GM19452 (cell line): ENCODE results near the gene GLOD4.
"Not testable (repeated sequence)": the region's sequence is repeated elsewhere in the genome, so short reads cannot be mapped to it uniquely, and the experiment has no call there.

Experiments
- ATAC-seq: cut with Tn5 transposase; IDR thresholded peaks from one replicate; pipeline ENCODE4 v1.9.1; 2021; ENCODE audit not compliant: unreplicated experiment

The GLOD4 gene

GRCh38 chr17:802901-803881, 21.1 kb upstream of the GLOD4 start:
- ATAC-seq, result no peak

DNA sequence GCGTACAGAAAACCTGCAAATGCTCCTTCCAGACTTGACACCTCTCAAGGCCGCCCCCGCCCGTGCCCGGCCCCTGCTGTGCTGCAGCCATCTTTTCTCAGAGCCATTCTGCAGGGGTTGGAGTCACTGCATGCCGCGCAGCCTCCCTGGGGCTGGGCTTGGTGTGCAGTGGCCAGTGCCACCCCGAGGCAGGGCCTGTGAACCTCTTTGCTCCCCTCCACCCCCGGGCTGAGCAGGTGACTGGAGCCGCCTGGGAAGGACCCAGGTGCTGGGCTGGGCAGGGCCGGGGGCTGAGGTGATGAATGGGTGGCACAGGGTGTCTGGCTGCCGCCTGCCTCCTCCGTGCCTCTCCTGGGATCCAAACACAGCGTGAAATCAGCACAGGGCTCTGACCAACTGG, 20.4 kb upstream of the GLOD4 start:
- no peak for ATAC-seq

DNA sequence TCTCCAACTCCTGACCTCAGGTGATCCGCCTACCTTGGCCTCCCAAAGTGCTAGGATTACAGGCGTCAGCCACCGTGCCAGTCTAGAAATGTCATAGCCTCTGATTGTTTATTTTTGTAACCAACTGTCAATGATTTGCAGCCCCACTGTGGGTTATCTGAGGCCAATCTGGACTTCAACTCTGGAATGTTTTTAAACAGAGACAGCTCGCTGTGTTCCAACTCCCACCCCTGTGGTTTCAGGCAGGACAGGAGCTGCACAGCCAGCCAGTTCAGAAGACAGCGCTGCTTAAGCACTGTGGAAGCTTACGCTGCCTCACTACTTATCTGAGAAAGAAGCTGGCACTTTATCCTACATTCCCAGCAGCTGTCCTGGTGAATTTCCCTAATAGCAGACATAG, 19.6 kb upstream of the GLOD4 start:
- ATAC-seq, result no peak

- no peak for ATAC-seq
Measured at GRCh38 chr17:800446-801242, 18.6 kb upstream of the GLOD4 start.

- ATAC-seq, result no peak
Measured at GRCh38 chr17:799261-799660, 17.2 kb upstream of the GLOD4 start.

DNA sequence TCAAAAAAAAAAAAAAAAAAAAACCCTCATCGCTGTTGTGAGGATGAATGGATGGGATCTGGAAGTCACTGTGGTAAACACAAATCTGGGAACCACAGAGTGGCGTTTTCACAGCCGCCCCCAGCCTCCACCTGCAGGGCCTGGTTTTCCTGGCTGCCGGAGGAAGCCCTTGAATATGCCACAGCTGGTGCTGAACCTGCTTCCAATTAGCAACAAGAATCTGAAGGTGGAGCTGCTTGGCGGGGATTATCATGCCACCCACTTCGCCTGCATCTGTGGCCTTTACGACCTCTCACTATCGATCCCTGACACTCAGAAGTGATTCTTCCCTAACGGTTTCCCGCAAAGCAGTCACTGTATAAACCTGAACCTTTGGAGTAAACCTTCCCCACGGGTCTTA, 16.2 kb upstream of the GLOD4 start:
- no peak for ATAC-seq

DNA sequence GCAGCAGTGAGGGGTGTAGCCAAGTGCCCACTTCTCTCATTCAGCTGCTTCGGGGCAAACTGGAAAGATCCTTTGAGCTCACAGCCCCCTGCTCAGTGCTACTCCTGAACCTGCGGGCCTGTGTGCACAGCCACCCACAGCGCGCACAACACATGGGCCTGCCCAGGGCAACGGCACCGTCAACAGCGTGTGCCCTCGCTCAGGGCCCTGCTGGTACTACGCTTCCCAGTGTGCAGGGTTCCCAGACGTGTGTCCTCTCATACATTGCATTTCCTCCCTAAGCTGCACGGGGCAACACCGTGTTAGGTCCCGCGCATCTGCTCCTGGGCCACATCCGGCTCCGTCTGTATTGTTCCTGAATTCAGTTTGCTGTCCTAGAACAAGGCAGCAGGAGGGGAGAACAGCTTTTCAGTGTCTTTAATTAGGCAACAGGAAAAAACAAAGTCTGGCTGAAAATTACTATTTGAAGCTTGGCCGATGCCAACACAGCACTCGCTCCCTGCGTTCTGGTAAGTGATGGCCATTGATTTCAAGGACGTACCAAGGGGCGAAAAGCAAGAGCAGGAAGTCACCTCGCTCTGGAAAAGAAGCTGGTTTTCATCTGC, 15.3 kb upstream of the GLOD4 start:
- ATAC-seq, result no peak

DNA sequence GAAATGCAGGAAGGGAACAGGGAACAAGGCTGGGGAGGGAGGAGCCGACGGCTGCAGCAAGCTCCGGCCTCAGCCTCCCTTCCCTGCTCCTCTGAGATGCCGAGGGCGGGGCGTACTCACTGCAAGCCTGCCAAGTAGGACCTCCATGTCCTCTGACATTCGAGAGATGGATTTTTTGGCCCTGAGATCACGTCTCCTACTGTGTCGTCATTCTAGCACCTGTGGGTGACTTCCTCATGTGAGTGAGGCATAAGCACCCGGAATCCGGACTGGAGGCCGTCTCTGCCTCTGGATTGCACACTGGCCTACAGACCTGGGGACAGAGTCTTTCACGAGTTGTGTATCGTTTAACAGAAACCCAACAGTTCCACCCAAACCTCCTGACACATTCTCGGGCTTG, 14.5 kb upstream of the GLOD4 start:
- no peak for ATAC-seq

- ATAC-seq, result no peak
Measured at GRCh38 chr17:795721-796120, 13.6 kb upstream of the GLOD4 start.

DNA sequence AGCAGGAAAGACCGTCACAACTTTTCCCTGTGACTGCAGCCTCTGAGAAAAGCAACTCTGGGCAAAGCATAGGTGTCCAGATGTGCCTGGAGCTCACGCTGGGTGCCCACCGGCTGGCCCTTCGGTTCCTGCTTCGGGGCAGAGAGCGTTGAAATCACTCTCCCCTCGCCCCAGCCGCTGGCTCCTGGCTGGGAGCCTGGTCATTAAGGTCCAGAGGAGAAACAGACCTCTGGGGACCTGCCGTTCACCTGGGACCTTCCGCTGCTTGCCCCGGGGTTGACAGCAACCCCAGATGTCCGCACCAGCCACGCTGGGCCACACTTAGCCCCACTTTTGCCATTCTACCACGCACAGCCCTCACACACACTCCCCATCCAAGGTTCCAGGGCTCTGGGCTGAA, 13.2 kb upstream of the GLOD4 start:
- no peak for ATAC-seq

DNA sequence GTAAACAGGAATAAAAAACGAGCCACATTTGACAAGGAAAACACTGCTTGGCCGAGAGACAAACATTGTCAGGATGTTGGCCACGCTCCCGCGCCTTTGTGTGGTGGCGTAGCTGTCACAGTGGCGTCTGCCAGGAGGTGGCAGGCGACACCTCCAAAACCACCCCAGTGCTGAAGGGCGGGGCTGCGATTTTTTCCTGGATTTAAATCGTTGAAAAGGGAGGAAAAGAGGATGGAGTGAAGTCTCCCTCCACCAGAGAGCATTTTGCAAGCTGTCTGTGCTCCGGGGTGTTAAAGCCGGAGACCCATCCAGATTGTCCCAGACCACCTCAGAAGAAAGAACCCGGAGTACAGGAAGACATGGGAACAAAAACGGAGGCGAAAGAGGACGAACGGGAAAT, 12.8 kb upstream of the GLOD4 start:
- ATAC-seq, result no peak

DNA sequence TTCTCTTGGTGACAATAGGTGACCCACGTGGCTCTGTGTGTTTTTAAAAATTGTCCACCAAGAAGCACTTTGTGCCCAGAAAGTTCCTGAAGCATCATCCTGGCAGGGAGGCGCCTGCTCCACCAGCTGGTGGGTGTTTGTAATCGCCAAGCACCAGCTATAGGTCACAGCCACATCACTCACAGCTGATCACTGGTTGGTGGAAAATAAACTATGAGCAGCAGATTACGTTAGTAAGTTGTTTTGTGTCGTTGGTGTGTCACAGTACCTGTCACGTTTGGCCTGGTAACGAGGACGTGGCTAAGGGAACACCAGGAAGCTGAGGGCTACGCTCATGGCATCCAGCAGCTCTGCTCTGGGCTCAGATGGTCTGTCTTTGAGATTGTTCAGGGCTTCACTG, 10.2 kb upstream of the GLOD4 start:
- ATAC-seq, result no peak

DNA sequence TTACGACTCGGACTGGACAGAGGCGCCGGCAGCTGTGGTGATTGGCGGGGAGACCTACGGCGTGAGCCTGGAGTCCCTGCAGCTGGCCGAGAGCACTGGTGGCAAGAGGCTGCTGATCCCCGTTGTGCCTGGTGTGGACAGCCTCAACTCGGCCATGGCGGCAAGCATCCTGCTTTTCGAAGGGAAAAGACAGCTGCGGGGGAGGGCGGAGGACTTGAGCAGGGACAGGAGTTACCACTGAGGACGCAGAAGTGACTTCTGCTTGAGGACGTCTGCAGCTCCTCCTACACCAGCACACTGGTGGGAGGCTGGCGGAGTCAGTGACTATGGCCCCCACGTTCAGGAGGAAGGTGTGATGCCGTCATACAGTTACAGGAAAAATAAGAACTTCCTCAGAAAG, 9.7 kb upstream of the GLOD4 start:
- ATAC-seq, result no peak

- ATAC-seq, result not testable (repeated sequence)
Measured at GRCh38 chr17:790874-791247, 8.8 kb upstream of the GLOD4 start.

DNA sequence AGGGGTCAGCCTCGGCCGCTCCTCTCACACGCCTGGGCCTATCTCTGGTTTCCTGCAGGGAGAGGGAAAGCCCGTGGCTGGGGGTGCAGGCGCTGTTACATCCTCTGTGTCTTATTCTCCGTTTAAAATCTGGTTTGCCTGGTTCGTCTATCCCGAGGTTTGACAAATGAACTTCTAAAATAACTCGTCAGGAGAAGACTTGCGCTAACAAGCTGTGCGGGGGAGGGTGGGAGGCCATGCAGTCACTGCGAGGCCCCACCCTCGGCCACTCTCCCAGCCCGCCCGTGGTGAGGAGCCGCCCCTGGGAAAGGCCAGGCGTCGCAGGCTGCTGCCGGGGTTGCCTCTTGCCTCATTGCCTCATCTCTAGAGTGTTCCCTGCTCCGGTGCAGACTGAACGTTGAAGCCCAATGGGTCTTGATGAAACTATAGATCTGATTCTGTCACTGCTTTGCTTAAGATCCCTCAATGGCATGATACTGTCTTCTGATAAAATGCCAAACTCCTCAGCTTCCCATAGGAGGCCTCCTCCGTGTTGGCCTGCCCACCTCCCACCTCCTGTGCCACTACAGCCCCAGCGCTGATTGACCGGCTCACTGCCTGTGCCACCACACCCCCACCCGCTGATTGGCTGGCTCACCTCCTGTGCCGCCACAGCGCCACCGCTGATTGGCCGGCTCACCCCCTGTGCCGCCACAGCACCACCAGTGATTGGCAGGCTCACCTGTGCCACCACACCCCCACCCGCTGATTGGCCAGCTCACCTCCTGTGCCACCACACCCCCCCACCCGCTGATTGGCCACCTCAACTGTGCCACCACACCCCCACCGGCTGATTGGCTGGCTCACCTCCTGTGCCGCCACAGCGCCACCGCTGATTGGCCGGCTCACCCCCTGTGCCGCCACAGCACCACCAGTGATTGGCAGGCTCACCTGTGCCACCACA, 8.1 kb upstream of the GLOD4 start:
- not testable (repeated sequence) for ATAC-seq

- ATAC-seq, result no peak
Measured at GRCh38 chr17:789160-789840, 7.2 kb upstream of the GLOD4 start.

DNA sequence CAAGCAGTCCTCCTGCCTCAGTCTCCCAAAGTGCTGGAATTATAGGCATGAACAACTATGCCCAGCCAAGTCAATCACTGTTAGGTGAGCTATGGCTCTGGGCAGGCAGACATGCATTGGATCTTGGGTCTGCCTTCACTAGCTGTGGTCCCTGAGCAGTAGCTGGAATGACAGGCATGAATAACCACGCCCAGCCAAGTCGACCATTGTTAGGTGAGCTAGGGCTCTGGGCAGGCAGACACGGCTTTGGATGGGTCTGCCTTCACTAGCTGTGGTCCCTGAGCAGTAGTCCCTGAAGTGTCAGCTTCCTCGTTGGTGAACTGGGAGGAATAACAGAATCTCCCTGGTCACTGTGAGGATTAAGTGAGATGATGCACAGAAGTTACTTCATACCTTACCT, 6.5 kb upstream of the GLOD4 start:
- ATAC-seq, result no peak

- ATAC-seq, result no peak
Measured at GRCh38 chr17:787641-788221, 5.7 kb upstream of the GLOD4 start.

DNA sequence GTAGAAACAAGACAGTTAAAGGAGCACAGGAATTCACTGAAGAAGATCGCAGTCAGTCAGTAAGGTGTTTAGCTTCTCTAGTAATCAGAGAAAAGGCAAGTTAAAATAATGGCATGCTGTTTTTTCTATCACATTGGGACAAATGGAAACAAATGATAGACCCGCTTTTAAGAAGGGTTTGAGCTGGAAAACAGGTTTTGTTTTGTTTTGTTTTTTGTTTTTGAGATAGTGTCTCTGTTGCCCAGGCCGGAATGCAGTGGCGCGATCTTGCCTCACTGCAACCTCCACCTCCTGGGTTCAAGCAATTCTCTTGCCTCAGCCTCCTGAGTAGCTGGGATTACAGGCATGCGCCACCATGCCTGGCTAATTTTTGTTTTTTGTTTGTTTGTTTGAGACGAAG, 3.8 kb upstream of the GLOD4 start:
- not testable (repeated sequence) for ATAC-seq

DNA sequence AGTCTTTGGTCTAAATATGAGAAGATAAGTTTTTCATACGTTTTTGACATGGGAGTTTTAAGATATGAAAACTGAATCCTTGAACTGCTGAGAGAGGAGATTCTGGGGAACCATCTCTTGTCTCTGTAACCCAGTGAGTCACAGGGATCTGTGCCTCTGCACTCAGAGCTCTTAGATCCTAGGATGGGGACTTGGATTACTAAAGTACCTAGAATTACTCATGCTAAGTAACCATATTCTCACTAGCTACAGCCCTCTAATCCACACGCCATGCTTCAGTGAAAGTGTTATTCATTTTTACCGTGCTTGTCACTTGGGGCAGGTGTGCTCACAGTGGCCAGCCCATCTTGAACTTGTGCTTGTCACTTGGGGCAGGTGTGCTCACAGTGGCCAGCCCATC, 2.1 kb upstream of the GLOD4 start:
- ATAC-seq, result no peak
